Measurements from ENCODE around the gene RTKN.
"Not testable (repeated sequence)": the region's sequence is repeated elsewhere in the genome, so short reads cannot be mapped to it uniquely, and the experiment has no call there.

Gene RTKN

DNA sequence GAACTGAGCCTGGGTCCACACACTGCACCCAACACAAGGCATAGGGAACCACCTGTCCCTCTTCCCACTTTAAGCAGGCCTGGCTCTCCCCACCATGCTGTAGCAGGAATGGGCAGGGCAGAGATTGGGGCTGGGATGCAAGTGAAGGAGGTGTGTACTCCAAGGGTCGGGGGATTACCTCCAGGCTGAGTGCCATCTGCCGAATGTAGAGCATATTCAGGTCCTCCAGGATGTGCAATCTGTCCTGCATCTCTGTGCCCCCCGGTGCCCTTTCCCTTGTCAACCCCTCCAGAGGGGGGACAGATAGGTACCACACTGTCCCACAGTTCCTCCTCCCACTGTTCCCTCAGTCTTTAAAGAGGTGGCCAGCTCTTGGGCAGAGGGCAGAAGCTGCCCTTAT, 2.4 kb downstream of the RTKN start:
- DNase-seq (ENCODE audit: low spot score): no peak

DNA sequence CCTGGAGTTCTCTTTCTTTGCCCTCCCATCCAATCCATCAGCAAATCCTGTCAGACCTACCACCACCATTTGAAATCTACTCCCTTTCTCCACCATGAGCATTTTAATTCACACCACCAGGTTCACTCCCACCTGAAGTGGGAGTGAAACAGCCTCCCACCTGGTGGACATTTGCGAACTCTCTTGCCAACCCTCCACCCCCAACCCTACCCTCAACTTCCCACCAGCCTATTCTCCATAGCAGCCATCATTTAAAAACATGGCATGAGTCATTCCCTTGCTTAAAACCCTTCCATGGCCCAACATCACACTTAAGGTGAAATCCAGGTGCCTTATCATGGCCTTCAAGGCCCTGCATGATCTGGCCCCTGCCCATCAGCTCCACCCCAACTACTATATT, 3.5 kb downstream of the RTKN start:
- no peak for DNase-seq (ENCODE audit: low spot score)

DNA sequence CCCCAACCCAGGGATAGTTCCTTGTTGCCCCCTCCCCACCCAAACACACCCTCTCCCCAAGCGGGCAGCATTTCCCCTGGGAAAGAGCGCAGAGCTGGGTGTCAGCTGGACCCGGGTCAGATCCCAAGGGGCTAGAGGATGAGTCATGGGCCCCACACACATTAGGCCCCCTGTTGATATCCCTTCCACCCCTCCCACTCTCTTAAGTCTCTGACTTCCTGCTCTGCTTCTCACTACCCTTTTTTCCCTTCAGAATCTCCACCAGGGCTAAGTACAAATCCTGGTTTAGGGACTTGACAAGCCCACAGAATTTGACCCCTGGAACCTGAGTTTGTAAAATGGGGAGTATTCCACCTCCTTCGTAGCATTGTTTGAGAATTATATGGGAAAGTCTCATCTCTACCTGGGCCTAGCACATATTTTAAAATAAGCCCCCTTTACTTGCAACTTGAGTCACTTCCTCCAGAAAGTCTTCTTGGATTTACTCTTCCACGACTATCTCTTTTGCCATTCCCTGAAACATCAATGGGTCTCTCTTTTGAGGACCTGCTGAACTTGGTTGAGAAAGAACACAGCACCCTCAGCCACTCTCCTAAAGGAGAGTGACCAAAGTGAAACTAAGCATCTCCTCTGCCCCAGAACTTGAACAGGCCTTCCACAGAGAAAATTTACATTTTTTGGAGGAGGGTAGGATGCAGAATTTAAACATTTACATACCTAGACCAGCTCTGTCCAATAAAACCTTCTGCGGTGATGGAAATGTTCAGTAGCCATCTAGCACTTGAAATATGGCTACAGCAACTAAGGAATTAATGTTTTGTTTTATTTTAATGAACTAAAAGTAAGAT, 4.7 kb downstream of the RTKN start:
- no peak for DNase-seq (ENCODE audit: low spot score)

DNA sequence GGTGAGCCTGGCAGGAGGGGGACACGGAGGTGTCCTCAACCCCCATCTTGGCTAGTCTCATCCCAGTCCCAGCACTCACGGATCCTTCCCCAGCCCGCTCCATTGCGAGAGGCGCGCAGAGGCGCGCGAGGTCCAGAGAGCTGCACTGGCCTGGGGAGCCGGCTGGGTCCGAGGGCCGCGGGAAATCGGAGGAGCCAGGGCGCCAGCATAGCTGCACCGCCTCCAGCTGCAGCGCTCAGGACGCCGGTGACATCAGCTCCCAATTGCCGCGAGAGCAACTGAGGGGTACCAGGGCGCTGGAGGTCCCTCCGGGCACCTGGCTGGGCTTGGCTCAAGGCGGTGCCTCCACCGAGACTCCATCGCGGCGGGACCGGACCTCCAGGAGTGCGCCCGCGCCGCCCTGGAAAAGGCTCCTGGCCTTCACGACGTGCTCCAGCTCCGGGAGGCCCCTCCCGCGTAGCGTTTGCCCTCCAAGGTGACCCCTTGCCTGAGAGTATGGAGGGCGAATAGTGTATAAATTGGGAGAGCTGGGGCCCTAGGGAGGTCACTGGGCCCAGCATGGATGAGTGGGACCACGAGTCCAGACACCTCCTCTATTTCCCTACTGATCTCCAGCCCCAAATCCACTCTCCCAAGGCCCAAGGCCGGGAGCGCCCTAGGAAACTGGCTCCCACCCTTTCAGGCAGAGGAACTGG, 5.5 kb downstream of the RTKN start:
- no peak for DNase-seq (ENCODE audit: low spot score)

DNA sequence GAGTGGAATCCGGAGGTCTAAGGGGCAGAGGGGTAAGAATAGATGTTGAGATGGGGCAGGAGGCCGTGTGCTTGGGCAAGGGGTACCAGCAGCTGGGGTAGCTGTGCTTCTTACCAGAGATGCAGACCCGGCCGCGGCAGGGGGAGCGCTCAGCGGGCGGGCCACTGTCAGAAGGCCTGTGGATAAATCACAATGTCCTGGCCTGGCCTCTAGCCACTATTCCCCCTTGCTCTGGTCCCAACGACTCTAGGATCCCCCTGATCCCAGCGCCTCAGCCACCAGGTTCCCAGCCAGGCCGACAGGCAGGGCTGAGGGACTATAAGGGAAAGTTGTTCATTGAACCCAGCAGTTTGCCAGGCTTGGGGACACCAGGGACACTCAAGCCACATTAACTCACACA, 11.2 kb downstream of the RTKN start:
- no peak for DNase-seq (ENCODE audit: low spot score)

DNA sequence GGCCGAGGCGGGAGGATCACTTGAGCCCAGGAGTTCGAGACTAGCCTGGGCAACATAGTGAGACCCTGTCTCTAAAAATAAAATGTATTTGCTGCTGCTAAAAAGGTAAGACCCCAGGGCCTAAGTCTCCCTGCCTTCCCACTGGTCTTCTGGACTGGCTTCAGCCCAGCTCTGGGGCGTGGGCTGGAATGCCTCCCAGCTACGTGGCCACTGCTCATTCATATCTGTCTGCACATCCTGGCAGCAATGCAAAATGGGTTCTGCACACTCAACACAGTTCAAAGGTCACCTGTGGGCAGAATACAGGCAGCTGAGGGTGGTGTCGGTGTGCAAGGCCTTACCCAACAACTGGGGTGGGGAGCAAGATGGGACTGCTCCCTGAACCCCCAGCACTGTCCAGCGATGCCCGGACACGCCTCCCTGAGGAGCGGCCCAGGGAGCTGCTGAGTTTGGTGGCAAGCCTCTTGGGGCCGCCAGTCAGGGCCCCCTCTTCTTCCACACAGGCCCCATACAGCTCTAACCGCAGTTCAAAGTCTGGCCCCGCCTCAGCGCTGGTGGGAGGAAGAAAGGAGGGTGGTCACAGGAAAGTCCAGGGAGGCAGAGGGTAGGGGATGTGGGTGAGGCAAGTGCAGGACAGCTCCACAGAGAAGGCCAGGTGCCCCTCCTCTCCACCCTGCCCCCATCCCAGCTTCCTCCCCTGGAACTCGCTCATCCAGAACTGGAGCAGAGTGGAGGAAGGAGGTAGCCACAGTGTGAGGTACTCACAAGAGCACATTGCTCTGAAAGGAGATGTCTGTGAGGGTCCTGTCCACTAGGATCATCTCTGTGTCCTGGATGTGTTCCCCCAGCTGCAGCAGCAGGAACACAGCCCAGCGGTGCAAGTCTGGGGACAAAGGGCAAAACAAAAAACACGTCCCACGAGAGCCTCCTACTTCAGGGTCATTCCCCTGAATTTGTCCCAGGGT, 12.0 kb downstream of the RTKN start:
- no peak for DNase-seq (ENCODE audit: low spot score)

DNA sequence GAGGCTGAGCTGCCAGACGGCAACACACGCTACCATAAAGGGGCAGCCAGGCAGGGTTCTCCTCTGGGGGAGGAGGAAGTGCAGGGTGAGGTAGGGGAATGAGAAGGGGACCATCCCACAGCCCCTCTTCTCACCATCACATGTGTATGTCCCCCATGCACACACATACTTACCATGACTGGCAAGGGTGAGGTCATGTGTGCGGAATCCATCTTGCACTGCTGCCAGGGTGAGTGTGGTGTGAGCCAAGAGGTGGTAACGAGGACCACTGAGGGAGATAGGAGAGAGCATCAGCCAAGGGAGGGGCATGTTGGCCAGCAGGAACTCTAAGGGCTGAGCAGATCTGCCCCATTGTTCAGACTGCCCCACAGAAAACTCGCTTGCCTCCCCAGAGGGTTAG, 13.1 kb downstream of the RTKN start:
- DNase-seq (ENCODE audit: low spot score): no peak

DNA sequence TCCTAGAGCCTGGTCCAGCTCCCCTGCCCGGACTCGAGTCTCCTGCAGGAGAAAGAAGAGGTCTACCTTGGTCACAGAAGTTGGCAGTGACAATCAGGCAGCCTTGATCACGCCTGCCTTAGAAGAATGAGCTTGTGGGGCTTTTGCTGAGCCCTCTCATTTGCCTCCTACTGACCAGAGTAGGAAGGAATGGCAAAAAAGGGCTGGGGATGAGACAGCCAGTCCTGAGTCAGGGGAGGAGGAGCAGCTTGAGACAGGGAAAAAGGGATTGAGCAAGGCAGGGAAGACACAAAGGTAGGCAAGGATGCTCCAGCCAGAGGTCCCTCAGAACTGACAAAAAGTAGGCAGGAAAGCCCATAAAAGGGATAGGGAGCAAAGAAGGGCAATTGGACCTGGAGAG, 14.2 kb downstream of the RTKN start:
- no peak for DNase-seq (ENCODE audit: low spot score)

DNA sequence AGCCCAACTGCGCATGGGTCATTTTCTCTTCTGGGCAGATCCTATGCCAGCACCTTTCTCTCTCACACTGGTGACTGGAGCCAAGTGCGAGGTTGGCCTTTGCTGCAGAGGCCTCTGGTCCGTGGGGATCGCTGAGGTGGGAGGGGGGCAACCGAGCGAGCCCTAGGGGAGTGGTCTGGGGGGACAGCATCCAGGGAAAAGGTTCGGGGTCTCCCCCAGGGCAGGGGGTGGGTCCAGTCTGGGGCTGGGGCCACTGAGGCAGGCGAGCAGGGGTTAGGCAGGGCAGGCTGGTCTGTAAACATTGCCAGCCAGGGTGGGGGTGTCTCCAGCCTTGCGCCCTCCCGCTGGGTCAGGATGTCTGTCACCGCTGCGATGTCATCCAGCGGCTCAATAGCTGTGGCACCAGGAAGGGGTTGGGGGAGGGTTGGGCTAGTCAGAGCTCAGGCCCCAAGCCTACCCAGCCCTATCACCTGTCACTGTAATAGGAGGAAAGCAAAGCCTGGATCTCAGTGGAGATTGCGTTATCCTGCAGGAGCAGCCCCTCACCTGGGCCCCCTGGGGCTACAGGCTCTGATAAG, 15.5 kb downstream of the RTKN start:
- DNase-seq (ENCODE audit: low spot score): no peak

DNA sequence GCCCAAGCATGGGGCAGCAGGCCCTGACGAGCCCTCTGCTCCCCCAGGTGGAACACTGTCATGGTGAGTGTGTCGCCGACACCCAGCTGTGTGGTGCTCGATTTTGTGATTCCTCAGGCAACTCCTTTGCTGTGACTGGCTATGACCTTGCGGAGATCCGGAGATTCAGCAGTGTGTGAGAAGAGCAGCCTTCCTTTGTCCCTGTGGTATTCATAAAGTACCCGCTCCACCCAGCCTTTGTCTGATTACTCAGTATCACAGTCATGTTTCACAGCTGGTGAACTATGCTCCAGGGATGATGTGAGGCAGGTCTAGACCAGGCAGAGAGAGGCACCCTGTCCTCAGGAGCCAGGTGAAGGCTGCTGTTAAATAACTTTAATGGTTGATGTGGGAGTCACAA, 16.2 kb downstream of the RTKN start:
- DNase-seq (ENCODE audit: low spot score): no peak

DNA sequence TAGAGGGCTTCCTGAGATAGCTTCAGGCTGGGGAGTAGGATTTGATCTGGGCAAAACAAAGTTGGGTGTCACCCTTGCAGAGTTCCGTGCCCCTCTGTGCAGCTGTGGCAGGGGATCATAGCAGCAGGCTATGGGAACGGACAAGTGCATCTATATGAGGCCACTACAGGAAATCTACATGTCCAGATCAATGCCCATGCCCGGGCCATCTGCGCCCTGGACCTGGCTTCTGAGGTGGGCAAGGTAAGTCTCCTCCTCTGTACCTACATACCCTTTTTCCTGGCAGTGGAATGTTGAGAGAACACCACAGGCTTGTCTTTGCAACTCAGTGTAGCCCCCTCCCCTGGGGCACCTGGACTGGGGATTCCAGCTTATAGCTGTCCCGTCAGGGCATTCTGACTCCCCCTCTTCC, 16.7 kb downstream of the RTKN start:
- DNase-seq (ENCODE audit: low spot score): no peak

DNA sequence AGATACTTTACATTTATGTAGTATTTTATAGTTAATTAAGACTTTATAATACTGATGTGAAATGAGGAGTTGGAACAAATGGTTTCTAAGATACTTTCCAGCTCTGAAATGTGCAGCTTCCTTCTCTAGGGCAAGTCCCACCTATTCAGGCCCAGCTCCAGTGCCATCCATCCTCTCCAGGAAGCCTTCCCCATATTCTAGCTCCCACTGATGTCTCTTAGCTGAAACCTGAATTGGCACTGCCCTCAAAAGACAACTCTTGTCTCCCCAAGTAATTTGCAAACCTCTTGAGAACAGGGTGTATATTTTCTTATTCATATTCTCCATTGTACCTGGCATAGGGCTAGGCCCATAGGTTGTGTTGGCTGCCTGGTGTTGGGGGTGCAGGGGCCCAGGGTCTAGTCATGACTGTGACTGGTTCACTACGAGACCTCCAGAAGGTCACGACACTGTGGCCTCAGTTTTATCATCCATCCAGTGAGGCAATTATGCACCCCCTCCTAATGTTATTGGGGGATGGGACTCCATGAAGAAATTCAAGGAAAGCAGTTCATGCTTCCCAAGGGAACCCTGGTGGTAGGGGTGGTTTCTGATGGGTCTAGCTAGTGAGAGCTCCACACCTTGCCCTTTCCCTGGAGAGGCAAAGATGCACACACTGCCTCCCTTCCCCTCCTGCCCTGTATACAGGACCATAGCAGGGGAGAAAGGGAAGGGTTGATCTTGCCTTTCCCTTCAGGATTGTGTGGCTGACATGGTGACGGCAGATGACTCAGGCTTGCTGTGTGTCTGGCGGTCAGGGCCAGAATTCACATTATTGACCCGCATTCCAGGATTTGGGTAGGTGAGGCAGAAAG, 17.4 kb downstream of the RTKN start:
- DNase-seq (ENCODE audit: low spot score): no peak

DNA sequence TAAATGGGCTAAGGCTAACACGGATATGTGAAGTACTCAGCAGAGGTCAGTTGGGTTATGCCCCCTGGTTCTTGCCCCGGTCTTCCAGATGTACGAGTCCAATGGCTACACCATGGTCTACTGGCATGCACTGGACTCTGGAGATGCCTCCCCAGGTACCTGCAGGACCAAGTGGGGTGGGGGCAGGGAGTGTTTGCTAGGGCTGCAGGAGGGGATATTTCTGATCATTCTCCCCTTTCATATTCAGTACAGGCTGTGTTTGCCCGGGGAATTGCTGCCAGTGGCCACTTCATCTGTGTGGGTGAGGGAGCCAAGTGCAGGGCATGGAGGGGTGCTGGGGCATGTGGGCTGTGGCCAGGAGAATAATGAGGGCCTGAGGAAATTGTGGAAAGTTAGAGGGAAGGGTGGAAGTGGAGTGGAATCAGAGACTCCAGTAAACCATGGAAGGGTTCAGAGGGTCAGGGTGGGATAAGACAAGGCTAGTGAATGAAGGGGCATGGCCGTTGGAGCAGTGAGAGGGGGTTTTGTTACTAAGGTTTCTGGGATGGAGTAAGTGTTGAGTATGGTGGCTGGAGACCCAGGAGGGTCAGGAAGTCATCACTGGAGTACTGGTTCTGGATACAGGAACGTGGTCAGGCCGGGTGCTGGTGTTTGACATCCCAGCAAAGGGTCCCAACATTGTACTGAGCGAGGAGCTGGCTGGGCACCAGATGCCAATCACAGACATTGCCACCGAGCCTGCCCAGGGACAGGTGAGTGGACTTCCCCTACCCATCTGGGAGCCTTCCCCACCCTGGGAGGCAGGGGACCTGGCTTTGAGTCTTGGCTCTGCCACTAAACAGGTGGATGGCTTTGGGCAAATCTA, 18.3 kb downstream of the RTKN start:
- DNase-seq (ENCODE audit: low spot score): no peak

DNA sequence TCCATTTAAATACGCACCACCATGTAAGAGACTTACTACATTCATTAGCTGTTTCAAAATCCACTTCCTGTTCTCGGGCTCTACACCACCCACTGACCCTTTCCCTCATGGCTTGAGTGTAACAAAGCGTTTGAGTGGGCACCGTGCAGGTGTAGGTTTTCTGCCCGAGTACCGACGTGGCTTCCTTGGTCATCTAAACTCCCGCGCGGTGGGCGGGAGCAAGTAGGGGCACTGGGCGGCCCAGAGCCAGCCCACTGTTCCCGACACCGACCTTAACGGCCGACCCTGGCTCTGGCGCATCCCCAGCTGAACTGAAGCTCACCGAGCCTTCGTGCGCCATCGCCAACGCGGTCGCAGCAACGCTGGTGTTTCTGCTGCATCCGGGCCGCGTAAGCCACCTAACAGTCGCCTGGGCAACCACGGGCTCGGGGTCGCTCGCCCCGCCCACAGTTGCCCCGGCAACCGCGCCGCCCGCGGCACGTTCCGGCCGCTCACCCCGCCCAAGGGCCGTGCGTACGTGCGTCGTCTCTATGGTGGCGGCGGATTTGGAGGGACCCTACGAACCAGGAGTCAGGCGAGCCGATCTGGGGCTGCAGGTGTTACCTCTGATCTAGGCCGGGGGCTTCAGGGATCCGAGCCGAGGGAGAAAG, 20.4 kb downstream of the RTKN start, which contains the start of the genes C2orf81 and WDR54:
Gene C2orf81, minus strand, starts transcription at position 399 of the 650 bp plus-strand sequence. Its CDS starts 59 bp downstream, at position 340.
Gene WDR54, plus strand, starts transcription at position 510 of the 650 bp plus-strand sequence. CDS start 424 bp downstream, outside the sequence.
- peak; percentile 93 for DNase-seq (ENCODE audit: low spot score)

DNA sequence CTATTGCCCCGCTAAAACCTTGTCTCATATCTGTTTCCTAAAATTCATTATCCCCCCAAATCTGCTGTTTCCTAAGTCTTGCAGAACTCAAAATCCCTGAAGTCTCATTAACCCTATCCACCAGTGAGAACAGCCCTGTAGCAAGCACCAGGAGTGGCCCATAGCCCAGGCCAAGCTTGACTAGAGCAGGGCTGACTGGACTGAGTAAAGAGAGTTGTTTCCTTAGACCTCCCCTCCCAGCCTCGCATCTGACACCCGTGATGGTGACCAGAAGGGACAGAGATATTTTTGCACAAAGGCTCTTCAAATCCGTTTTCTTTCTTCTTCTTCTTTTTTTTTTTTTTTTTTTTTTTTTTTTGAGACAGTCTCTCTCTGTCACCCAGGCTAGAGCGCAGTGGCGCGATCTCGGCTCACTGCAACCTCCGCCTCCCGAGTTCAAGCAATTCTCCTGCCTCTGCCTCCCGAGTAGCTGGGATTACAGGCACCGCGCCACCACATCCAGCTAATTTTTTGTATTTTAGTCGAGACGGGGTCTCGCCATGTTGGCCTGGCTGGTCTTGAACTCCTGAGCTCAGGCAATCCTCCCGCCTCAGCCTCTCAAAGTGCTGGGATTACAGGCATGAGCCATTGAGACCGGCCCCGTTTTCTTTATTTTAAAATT, 21.2 kb downstream of the RTKN start:
- DNase-seq (ENCODE audit: low spot score): not testable (repeated sequence)

DNA sequence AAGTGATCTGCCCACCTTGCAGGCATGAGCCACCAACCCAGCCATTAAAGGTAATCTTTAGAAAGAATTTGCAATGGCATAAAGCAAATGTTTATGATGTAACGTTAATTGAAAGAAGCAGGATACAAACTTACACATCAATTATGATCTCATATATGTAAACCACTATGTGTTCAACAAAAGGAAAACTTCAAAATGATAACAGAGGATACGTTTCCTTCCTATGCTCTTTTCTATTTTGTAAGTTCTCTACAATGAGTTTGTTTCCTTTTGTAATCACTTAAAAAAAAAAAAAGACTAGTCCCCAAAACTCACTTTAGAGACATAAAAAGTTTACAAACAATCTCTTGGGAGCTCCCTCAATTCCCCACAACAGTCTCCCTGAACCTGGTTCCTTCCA, 21.7 kb downstream of the RTKN start:
- DNase-seq (ENCODE audit: low spot score): no peak

DNA sequence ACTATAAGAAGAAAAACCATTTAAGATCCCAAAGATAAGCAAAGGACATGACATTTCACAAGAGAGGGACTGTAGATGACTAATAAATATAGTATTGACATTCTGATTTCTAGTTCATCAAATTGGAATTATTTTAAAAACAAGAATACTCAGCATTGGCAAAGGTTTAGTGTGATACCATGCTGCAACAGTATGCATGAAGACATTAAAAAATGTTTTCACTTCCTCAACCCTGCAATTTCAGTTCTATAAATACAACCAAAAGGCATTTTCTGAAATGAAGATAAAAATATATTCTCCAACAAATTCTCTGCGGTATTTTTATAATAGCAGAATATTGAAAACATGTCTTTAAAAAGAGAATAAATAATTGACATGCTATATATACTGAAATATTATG, 22.4 kb downstream of the RTKN start:
- no peak for DNase-seq (ENCODE audit: low spot score)

DNA sequence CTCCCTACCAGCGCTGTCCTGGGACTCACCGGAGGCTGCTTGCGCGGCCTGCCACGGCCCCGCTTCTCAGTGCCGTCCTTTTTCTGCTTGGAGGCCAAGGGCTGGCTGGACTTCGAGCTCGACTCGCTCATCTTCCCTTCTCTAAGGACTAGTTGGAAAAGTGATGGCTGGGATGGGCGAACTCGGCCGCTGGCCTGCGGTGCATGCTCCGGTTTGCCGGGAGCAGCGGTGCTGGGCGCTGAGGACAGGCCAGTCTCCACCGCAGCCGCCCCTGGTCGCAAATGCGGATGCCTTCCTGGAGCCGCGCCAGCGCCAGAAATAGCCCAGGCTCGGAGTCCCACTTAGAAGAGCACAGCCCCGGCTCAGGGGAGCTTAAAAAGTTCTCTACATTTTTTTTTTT, 23.4 kb downstream of the RTKN start:
- no peak for DNase-seq (ENCODE audit: low spot score)

All from SK-N-DZ (cell line).